Fibroblast of skin of right biceps (primary cell): ENCODE measurements around the gene ANKRD44.

ENCODE experiments used
- DNase-seq: peaks from one replicate; pipeline ENCODE4 v3.0.0-alpha.2; 2013

The ANKRD44 gene

DNA sequence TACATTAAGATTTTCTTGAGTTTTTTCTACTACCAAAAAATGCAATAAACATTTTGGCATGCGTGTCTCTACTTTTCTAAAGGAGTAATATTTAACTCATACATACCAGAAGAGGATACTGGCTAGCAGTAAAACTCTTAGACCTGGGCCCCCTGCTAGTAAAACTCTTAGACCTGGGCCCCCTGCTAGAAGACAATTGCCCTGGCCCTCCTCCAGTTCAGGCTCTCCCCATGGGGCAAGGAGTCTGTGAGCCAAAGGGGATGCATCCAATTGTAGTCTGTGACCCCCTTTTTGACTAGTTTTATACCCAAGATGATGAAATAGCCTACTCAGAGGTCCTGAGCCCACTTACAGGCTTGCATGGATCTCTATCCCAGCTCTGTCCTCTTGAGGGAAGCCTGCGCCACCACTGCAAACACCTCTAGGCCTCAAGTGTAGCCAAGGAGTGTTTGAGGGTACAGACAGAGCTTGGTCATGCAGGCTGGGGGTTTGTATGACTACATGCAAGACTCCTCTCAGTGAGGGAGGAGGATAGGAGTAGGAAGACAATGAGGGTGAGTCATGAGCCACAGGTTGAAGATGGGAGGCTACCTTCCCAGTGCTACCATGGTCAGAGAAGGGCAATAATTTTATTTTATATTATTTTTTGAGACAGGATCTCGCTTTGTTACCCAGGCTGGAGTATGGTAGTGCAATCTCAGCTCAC is 338.9 kb downstream of the ANKRD44 start:
- DNase-seq, result no peak

GRCh38 chr2:196970099-196970498 is 340.5 kb downstream of the ANKRD44 start:
- no peak for DNase-seq

DNA sequence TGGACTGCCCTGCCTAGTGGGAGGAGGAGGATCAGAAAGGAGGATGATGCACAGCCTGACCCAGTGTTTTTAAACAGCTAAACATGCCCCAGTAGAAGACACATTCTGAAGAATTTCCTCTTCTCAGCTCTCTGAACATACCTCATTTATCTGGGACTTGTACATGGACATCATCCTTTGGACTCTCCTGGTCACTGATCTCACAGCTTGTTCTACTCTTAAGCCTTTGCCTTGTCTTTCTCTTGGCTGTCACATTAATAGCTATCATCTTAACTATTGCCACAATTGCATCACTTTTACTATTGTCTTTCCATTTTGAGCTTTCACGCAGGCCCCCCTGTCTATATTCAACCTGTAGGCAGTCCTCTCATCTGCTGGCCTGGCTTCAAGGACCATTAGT is 342.1 kb downstream of the ANKRD44 start:
- no peak for DNase-seq

DNA sequence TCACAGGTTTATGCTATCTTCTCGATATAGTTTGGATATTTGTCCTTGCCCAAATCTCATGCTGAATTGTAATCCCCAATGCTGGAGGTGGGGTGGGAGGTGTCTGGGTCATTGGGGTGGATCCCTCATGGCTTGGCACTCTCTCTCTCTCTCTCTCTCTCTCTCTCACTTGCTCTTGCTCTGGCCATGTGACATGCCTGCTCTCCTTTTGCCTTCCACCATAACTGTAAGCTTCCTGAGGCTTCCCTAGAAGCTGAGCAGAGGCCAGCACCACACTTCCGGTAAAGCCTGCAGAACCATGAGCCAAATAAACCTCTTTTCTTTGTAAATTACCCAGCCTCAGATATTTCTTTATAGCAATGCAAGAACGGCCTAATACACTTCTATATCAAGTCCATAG is 342.8 kb downstream of the ANKRD44 start:
- no peak for DNase-seq

GRCh38 chr2:196967116-196967515 is 343.5 kb downstream of the ANKRD44 start:
- peak; percentile 78 for DNase-seq

- DNase-seq, result no peak
These were observed 344.5 kb downstream of the ANKRD44 start for GRCh38 chr2:196966061-196966460.

GRCh38 chr2:196965651-196966050 is 344.9 kb downstream of the ANKRD44 start:
- no peak for DNase-seq

DNA sequence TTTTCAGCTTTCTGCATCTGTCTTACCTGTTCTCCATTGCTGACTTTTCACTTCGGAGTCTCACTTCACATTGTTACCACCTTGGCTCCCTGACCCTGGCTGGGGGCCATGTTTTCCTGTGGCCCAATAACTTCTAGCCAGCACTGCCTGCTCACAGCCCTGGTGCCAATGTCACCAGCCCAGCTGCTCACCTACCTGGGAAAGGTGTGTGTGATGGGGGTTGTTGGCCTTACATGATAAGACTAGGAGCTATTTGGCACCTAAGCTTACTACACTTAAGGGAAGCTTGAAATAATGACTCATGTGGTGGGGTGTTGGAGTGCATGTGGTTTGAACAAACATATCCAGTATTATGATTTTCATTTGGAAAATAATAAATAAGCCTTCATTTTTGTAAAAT is 346.6 kb downstream of the ANKRD44 start:
- DNase-seq, result no peak

DNA sequence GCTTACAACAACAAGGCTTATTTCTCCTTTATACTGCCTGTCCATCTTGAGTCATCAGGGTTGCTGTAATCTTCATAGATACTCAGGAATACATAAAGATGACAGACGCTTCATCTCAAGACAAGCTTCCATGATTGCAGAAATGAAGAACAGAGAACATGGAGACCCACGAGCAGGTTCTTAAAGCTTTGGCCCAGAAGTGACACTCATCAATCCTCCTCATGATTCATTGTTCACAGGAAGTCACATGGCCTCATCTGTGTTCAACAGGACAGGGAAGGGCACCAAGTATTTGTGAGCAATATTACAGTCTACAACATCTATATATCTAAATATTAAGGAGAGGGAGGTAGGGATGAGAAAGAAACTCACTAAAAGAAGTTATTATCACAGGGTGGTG is 347.5 kb downstream of the ANKRD44 start:
- DNase-seq, result no peak

DNA sequence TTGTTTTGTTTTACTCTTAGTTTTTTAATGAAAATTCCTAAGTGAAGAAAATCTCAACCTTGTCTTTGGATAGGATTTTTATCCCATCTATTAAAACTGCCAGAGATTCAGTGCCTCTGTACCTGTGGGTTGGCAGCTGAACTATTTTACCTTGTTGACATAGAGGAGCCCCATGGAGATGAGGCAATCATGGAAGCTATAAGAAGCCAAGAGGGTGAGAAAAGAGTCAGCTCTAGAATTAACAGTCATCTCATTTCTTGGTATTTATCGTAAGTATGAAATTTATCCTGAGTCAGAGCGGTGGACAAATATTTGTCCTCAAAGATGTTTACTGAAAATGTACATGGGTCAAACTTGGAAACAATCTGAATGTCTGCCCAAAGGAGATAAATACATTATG is 348.3 kb downstream of the ANKRD44 start:
- DNase-seq, result no peak

GRCh38 chr2:196961889-196962288 is 348.7 kb downstream of the ANKRD44 start:
- DNase-seq, result no peak

GRCh38 chr2:196959734-196960338 is 350.7 kb downstream of the ANKRD44 start:
- DNase-seq, result no peak

DNA sequence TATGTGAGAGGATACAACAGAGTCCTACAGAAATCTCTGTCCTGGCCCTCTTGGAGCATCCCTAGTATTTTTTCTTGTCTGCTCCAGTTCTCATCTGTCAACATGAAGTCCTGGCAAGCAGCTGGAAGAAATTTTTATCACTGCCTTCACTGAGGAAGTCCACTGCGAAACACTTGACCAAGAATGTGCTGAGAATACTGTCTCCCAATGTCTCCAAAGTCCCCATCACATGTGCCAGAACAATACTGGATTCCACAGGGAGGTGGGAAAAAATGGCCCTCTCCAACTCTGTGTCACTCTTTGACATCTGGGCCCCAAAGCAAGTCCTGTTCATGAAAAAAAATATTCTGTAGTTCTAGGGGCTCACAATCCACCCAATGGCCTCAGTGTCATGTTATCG is 351.3 kb downstream of the ANKRD44 start:
- DNase-seq, result no peak

DNA sequence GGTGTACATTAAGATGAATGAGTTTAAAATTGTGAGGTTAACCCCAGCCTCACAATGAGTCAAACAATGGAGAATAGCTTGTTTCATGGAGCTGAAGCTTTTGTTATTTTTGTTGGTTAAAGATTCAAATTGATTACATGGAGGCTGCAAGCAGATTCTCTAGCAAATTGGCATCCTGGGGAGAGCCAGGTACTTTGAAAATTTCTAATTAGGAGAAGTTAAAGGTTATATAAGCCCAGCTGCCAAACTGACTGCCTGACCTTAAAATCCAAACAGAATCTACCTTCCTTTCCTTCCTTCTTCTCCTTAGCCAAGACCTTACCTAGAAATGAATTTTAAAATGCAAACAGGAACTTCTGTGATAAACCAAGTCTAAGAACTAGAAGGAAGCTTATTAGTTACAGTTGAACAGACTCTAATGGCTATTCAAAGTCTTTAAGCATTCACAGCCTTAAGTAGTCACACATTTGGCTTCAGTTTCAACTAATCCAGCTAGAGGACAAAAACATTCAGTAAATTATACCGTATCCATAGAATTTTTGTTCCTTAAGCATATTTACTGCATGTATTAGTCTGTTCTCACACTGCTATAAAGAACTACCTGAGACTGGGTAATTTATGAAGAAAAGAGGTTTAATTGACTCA is 352.6 kb downstream of the ANKRD44 start:
- no peak for DNase-seq

- DNase-seq, result no peak
These were observed 353.1 kb downstream of the ANKRD44 start for GRCh38 chr2:196957442-196957841.

DNA sequence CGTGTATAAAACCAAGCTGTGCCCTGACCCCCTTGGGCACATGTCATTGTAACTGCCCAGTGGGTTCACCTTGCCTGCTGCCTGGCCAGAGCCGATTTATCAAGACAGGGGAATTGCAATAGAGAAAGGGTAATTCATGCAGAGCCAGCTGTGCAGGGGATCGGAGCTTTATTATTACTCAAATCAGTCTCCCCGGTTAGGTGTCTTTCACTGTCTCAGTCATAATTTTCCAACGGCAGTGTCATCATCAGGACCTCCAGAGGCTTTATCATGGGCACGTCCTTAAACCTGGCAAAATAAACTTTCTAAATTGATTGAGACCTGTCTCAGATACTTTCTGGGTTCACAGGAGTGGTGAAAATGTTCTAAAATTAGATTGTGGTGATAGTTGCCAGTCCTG is 354.5 kb downstream of the ANKRD44 start:
- no peak for DNase-seq

- no peak for DNase-seq
These were observed 355.5 kb downstream of the ANKRD44 start for GRCh38 chr2:196955036-196955435.

- DNase-seq, result no peak
These were observed 356.6 kb downstream of the ANKRD44 start for GRCh38 chr2:196954001-196954400.

DNA sequence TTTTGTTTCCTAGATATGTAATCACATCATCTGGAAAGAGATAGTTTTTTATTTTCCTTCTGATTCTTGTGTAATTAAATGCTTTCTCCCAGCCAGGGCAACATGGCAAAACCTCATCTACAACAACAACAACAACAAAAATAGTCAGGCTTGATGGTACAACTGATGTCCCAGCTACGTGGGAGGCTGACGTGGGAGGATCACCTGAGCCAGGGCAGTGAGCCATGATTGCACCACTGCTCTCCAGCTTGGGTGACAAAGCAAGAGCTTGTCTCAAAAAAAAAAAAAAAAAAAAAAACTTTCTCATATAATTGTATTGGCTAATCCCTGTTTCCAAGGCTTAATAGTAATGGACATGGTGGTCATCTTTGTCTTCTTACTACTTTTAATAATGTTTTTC is 357.6 kb downstream of the ANKRD44 start:
- DNase-seq, result no peak

GRCh38 chr2:196951973-196952372 is 358.6 kb downstream of the ANKRD44 start:
- no peak for DNase-seq

DNA sequence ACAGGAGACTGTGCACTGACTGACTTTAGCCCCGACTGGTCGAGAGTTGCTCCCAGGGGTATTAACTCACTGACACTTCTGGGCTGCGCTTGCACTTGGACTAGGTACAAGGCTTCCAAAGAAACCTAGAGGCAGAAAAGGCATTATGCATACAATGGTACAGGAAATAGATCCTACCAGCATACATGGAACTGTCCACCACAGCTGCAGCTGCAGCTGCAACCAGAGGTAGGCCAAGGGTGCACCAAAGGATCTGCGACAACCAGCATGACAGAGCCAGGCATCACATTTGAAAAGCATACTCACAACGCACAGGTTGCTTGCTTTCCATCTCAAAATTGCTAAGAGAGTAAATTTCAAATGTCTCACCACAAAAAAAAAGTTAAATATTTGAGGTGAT is 361.5 kb downstream of the ANKRD44 start:
- DNase-seq, result no peak

- no peak for DNase-seq
These were observed 366.0 kb downstream of the ANKRD44 start for GRCh38 chr2:196944570-196944969.

DNA sequence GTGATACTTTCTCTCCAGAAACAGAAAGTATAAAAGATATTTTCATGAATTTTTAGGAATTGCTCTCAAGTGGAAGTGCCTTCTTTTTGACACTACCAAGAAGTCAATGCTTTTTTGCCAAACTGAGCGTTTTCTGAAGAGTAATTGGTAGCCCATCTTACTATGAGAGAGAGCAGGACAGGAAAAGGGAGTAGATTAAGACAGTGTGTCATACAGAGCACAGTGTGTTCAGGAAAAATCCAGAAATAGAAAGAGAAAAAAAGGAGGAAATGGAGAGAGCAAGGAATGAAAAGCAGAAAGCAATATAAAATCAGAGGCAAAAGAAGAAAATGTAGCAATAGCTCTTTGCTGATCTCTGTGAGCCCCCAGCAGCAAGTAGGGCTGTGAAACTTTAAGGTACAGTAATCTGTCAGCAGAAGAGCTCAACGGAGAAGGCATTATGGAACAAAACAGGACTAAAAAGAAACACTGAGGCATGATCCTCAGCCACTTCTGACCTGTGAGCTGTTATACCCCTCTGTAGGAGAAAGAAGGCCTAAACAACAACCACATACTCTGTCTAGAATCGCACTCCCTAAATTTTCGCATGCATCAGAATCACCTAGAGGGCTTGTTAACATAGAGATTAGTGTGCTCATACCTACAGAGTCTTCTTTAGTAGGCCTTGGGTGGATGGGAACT is 369.0 kb downstream of the ANKRD44 start:
- DNase-seq, result no peak

DNA sequence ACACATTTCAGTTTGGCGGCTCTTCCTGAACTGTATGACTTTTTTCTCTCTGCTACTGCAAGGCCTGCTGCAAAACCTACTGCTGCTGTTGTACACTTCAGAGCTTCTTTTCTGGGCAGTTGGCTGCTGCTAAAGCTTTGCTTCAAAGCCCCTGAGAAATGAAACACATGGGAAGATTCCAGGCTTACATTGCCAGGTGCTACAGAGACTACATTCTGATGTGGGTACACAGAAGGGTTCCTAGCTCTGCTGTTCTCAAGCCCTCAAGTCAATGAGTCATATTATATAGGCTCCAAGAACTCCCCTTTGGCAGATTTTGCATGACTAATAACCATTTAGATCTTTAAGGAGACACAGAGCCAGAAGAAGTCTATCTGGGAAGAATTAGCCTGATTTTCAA is 371.2 kb downstream of the ANKRD44 start:
- DNase-seq, result peak; percentile 77
